CD4-positive, alpha-beta T cell treated with Interleukin-17A for 1 hour (primary cell): Measurements from ENCODE around the gene UVRAG.
"Not testable (repeated sequence)": the region's sequence is repeated elsewhere in the genome, so short reads cannot be mapped to it uniquely, and the experiment has no call there.

Experiments used
- DNase-seq: peaks from one replicate; pipeline ENCODE4 v3.0.0-alpha.2; 2020

UVRAG gene

DNA sequence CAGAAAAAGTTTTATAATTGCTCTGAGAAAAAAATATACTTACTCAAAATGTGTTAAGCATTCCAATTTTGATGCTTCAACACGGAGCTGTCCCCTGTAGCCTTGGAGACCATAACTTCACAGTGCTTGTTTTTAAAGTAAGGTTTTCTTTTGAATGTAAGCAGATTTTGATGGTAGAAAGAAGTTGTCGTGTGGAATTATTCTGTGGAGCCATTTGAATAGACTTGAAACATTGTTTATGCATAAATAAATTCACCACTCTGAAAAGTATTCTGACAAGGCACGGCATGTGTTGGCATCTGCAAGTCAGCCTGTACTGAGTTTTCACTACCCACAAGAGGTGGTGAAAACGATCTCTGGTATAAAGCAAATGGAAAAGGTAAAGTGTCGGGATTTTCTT is 115.5 kb downstream of the UVRAG start:
- DNase-seq, result no peak

DNA sequence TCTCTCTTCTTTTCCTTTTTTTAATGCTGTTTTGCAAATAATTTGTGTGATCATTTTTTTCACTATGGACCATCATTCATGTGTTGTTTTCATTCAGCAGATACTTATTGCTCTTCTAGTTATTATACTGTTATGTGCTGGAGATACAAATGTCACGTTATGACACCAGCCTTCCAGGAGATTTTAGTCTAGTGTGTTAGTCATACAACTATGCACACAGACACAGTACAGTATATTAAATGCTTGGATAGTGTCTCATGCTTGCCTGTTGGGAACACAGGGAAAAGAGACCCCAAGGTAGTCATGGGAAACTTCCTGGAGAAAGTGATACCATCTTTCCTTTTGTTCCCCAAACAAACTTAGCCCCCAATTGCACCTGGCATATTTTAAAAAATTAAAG is 116.1 kb downstream of the UVRAG start:
- DNase-seq, result no peak

DNA sequence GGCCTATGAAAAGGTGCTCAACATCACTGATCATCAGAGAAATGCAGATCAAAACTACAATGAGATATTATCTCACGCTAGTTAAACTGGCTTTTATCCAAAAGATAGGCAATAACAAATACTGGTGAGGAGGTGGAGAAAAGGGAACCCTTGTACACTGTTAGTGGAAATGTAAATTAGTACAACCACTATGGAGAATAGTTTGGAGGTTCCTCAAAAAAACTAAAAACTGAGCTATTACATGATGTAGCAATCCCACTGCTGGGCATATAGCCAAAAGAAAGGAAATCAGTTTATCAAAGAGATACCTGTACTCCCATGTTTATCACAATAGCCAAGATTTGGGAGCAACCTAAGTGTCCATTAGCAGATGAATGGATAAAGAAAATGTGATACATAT is 118.7 kb downstream of the UVRAG start:
- DNase-seq, result not testable (repeated sequence)

DNA sequence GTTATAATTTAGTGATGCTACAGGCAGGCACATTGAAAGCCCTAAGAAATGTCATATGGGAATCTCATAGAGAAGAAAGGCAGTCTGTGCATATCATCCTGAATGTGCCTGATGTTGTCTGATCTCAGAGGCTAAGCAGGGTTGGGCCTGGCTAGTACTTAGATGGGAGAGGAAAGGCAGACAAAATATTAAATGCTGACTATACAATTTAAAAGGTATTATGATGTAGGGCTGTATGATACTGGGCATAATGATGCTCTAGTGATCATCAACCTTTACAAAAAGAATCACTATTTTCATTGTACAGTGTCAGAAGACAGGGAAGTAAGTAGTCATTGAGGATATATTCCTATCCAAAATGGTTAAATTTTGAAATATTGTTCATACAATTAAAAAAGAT is 119.8 kb downstream of the UVRAG start:
- no peak for DNase-seq

DNA sequence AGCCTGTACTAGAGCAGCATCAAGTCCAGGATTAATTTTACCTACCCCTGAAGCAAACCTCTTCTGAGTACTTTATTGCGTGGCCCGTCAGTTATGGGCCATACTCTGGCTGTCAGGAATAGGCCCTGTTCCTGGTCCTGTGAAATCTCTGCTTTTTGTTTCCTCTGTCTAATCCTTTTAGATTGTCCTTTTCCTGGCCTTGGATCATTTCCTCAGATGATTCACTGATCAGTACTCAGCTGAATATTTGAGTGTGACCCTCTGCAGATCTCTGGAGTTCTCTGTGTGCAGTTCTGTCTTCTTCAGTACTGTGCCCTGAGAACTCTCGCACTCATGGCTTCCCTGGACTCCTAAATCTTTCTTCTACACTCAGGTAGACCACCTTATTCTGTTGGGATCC is 123.5 kb downstream of the UVRAG start:
- DNase-seq, result no peak

DNA sequence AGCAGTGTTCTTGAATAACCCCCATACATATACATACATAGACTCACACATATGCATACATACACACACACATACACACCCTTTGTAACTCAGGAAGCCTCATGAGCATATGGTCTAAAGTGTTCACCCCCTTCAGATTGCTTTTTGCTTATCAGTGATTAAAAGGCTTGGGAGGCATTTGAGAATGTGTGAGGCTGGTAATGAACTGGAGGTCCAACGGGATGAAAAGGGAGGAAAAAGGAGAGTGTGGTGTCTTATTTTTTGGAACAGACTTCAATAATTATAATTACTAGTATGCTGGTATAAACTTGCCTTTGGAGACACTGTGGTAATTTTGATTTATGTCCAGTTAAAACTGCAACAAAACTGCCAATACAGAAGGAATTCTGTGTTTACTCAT is 124.5 kb downstream of the UVRAG start:
- DNase-seq, result no peak

DNA sequence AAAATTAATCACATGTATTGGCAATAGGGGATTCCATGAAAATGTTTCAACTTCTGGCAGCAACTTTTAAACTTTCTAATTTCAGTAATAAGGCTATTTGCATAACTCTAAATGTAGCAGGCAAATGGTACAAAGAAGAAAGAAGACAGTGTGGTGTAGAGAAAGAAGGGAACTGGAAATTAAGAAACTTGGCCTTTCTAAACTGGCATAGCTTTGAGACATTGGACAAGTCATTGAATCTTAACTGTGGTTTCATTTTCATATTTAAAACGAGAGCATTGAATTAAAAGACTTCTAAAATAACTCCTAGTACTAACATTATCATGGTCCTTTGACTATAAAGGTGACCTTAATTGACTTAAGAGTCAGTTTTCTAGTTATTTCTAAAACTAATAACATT is 125.0 kb downstream of the UVRAG start:
- no peak for DNase-seq

DNA sequence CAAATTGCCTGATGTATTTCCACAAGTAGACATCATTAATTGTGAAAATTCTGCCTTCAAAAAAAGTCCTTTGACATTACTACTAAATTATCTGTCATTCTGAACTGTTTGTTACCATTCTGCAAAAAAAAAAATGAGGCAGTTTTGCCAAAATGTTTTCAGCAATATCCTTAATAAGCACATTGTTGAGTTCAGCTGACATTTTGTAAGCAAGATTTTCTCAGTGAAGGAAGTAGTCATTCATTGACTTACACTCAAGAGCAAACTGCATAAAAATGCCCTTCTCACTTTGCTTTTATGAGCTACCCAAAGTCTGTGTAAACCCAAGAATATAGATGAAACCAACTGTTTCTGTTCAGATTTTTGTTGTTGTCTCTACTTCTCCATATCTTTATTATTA is 125.9 kb downstream of the UVRAG start:
- no peak for DNase-seq

DNA sequence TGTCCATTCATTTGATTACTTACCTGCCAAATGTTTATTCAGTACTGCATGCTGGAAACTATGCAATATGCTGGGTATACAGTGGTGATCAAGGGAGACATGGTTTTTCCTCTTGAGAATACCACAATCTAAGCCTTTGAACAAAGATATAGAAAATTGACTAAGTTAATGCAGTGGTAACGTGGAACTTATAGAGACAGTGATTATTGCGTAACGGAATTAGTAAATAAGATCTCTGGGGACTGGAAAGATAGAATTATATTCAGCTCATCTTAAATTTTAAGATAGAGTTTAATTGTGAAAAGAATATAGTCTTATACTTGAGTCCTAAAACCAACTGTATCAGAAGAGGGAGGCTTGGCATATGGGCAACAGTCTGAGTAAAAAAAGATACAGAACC is 129.5 kb downstream of the UVRAG start:
- DNase-seq, result no peak

DNA sequence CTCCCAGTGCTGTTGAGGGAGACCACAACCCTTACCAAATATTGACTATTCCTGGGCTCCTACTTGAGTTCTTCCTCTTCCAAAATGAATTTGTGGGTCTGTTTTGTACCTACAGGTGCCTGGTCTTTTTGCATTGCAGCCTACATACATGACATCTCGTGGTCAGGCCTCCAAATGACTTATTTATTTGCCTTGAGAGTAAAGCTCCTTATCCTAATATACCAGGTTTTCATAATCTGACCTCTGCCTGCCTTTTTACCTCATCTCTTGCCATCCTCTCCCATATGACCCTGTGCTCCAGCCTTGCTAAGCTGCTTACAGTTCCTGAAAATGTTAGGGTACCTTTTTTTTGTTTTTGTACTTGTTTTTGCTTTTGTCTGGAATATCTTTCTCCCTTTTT is 130.4 kb downstream of the UVRAG start:
- no peak for DNase-seq

DNA sequence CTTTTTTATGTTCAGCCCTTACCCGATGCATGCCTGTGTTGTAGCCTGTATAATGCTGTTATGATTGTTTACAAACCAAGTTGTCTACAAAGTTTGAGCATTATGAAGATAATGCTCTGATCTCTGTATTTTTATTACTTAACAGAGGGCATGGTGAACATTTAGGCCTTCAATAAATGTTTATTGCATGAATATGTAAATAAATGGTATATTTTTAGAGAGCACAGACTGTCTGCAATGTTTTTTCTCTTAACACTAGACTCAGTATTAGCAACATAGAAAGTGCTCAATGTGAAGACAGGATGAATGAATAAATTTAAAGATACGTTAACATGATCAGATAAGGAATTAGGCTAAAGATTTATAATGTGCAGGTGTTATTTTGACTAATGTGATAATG is 130.9 kb downstream of the UVRAG start:
- DNase-seq, result no peak

DNA sequence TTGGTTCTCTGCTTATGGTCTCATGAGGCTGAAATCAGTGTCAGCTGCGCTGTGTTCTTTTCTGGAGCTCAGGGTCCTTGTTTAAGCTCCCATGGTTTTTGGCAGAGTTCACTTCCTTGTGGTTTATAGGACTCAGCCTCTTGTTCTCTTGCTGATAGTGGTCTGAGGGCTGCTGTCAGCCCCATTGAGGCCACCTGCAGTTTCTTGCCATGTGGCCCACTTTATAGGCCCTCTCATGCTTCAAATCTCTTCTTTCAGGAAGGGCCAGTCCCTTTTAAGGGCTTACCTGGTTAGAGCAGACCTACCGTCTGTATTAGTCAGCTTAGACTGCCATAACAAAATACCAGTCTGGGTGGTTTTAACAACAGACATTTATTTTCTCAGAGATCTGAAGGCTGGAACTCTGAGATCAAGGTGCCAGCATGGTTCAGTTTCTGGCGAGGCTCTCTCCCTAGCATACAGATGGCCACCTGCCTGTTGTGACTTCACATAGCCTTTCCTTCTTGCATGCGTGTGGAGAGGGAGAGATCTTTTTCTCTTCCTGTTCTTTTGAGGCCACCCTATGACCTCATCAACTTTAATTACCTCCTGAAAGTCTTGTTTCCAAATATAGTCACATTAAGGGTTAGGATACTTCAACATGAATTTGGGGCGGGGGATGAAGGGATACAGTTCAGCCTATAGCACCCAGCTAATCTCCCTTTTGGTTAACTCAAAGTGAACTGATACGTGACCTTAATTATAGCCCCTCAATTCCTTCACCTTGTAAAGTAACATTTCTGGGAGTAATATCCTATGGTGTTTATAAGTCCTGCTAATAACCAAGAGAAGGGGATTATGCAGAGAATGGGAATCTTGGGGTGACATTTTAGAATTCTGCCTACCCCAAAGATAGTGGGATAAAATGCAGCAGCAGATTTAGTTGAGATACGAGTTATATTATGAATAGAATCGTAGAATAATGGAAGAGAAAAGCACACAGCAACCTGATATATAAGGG is 131.8 kb downstream of the UVRAG start:
- no peak for DNase-seq

DNA sequence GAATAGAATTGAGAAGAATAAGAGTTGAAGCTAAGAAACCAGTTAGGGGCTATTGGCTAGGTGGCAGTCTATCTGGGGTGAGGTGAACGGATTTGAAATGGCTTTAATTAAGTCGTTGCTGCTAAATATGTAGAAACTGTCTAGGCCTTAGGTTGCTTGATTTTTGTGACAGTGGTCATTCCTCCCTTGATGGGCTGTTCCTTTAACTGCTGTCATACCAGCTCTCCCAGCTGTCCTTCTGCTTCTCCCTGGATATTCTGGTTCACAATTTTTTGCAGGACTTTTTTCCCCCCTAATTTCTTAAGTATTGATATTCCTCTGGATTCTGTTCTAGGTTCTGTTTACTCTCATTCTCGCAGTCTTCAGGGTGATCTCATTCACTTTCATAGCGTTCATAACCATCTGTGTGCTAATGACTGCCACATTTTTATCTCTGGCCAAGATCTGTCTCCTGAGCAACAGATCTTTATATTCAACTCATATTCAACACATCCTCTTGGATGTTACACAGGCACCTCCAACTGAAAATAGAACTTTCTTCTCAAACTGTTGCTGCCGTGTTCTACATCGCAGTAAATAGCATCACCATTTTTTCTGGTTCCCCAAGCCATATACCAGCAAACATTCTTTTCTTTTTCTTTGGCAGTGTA is 134.1 kb downstream of the UVRAG start:
- DNase-seq, result no peak

DNA sequence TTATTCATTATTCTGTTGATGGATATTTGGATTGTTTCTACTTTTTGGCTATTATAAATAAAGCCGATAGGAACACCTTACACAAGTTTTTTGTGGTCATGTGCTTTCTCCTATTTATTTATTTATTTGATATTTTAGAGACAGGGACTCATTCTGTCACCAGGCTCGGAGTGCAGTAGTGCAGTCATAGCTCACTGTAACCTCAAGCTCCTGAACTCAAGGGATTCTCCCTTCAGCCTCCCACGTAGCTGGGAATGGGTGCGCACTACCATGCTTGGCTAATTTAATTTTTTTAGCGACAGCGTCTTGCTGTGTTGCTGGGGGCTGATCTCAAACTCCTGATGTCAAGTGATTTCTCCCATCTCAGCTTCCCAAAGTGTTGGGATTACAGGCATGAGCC is 135.1 kb downstream of the UVRAG start:
- no peak for DNase-seq

DNA sequence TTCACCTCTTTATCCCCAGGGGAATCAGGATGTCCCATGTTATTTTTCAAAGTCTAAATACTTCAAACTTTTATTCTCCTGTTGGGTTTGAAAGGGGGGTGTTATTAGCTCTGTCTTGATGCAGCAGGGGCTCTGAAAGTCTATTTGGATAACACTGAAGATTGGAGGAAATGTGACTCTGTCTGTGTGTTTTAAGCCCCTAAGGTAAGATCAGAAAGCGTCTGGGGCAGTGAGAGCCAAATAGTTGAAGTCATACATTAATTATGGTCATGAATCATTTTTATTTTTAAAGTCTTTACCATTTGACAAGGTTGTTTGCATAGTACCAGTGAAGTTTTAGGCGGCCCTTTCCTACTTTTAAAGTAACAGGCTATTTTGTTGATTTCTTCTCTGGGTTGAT is 139.0 kb downstream of the UVRAG start:
- no peak for DNase-seq

DNA sequence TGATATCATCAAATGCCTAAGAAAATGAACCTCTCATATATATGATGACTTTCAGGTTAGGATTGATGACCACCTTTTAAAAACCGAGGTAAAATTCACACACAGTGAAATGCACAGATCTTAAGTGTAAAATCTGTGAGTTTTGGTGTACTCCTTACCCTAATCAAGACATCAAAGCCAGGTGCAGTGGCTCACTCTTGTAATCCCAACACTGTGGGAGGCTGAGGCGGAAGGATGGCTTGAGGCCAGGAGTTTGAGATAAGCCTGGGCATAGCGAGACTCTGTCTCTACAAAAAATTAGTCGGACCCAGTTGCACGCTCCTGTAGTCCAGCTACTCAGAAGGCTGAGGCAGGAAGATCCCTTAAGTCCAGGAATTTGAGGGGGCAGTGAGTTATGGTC is 140.4 kb downstream of the UVRAG start:
- no peak for DNase-seq

DNA sequence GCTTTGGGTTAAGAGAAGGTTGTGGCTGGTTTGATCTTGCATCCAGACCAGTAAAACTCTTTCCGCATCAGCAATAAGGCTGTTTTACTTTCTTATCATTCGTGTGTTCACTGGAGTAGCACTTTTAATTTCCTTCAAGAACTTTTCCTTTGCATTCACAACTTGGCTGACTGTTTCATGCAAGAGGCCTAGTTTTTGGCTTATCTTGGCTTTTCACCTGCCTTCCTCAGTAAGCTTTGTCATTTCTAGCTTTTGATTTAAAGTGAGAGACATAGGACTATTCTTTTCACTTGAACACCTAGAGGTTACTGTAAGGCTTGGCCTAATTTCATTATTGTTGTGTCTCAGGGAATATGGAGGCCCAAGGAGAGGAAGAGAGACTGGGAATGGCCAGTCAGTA is 144.5 kb downstream of the UVRAG start:
- DNase-seq, result no peak

DNA sequence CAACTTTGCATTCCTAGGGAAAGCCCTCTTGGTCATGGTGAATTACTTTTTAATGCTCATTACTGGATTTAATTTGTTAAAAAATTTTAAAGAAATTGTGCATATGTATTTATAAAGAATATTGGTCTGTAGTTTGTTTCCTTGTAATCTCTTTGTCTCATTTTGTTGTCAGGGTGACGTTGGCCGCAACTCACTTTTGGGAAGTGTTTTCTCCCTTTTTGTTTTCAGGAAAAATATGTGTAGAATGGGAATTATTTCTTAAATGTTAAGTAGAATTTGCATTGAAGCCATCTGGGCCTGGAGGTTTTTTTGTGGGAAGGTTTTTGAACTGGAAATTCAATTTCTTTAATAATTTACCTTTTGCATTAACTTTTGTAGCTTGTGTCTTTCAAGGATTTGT is 149.1 kb downstream of the UVRAG start:
- no peak for DNase-seq

DNA sequence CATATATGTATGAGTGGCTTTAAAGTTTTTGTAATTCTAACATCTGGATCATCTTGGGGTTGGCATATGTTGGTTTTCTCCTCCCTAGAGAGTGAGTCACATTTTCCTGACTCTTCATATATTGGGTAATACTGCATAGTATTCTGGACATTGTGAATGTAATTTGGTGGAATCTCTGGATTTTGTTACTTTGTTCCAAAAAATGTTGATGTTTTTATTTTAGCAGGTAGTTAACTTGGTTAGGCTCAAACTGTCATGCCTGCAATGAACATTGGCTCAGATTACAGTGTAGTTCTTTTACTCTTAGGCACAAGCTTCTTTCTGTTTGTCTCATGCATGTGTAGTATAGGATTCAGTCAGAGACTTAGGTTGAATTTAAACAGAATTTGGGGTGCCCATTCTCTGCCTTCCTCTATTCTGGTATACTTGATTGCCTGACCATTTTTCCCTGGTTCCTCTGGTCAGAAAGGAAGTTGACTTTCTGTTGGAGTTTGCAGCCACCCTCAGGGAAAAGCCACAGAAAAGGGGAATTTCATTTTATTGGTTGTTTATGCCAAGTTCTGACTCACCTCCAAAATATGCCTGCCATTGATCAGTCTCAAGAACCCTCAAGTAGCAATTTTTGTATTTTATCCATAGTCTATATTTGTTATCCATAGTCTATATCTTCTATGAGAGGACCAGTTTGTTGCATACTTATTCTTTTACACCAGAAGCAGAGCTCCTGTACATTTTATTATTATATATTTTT is 151.7 kb downstream of the UVRAG start:
- no peak for DNase-seq

DNA sequence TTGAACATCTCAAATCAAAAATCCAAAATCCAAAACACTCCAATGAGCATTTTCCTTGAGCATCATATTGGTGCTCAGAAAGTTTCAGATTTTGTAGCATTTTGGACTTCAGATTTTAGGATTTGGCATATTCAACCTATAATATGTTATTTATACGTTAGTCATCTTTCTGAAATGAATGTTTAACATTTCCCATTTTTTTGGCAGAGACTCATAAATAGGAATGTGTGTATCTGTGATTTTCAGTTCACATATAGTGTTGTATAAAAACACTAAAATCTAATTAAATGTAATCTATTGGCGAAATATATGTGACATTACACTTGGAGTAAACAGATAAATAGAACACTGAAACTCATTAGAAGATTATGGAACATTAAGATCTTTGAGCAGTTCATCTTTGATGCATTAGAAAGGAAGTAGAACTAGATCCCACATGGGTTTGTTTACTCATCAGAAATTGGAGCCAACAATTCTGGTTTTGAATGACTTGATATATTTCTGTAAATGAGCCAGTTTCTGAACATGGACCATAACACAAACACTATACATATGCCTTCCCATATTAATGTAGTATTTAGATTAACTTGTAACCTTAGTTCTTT is 153.1 kb downstream of the UVRAG start:
- DNase-seq, result no peak

DNA sequence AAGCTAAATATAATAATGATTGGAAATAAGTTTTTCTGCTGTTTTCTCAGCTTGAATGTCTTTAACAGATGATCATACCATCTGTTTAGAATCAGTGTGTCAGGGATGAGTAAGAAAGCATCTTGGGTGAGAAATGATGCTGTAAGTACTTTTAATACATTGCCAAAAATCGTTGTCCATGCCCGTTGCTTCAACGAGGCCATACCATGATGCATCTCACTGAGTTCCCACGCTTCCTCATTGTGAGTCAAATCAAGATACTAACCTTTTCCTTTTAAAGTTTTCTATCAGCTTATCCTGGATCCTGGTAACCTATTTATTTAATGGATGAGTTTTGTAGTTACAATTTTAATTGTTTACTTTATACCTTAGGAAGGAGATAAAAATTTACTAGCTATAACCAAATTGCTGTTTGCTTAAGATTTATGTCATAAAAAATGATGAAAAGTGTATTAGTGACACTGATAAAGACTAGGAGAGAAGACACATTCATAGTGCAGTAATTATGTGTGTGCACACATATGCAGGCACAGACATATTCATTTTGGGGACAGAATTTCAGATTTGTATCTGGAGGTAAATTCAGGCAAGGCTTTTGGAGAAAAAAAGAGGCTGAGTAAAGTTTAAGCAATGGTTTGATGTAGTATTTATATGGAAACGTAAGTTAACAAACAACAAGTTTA is 154.8 kb downstream of the UVRAG start:
- no peak for DNase-seq

DNA sequence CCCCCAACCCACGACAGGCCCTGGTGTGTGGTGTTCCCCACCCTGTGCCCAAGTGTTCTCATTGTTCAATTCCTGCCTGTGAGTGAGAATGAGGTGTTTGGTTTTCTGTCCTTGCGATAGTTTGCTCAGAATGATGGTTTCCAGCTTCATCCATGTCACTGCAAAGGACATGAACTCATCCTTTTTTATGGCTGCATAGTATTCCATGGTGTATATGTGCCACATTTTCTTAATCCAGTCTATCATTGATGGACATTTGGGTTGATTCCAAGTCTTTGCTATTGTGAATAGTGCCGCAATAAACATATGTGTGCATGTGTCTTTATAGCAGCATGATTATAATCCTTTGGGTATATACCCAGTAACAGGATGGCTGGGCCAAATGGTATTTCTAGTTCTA is 158.7 kb downstream of the UVRAG start:
- not testable (repeated sequence) for DNase-seq

DNA sequence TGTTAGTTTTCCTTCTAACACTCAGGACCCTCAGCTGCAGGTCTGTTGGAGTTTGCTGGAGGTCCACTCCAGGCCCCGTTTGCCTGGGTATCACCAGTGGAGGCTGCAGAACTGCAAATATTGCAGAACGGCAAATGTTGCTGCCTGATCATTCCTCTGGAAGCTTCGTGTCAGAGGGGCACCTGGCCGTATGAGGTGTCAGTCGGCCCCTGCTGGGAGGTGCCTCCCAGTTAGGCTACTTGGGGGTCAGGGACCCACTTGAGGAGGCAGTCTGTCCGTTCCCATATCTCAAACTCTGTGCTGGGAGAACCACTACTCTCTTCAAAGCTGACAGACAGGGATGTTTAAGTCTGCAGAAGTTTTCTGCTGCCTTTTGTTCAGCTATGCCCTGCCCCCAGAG is 164.1 kb downstream of the UVRAG start:
- not testable (repeated sequence) for DNase-seq
